ENCODE results near the gene OR4X1.
"Not testable (repeated sequence)": the region's sequence is repeated elsewhere in the genome, so short reads cannot be mapped to it uniquely, and the experiment has no call there.

OR4X1 gene

DNA sequence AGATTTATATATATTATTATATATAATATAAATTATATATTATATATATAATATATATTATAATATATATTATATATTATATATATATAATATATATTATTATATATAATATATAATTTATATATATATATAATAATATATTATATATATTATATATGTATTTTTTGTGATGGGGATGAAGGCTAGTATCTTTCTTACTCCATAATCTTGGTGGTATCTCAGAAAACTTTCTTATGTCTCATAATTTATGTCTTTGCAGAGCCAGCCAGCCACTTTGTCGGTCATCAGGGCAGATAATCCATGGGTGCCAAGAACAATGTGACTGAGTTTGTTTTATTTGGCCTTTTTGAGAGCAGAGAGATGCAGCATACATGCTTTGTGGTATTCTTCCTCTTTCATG, 42.3 kb downstream of the OR4X1 start, which contains the start of gene OR4S1:
Gene OR4S1, plus strand, starts transcription at position 301 of the 400 bp plus-strand sequence. Its CDS starts 0 bp downstream, at position 301.
- Histone ChIP-seq H3K4me3 (replicated peaks; ENCODE audit: insufficient read depth, low read length) (no peak within 1 kb of the TSS), H3K27me3 (ENCODE audit: insufficient read depth, poor library complexity, severe bottlenecking) (no peaks in the 10 kb centered on the region), H3K27ac (replicated peaks) (no peak within 1 kb of the TSS)
- DNase-seq (ENCODE audit: low read depth in 1 of 2, low spot score in 1 of 2), result no peak
- TF ChIP-seq POLR2AphosphoS5 (IDR thresholded peaks at IDR 0.05; ENCODE audit: low read depth) (no peak), SPI1 (IDR thresholded peaks at IDR 0.05; ENCODE audit: borderline replicate concordance, low read depth) (no peak), GABPA (IDR thresholded peaks at IDR 0.05; ENCODE audit: low read depth) (no peak), REST (IDR thresholded peaks at IDR 0.05; ENCODE audit: insufficient replicate concordance, low read depth) (no peak), CTCF (IDR thresholded peaks at IDR 0.05; ENCODE audit: insufficient read depth, low read length) (no peak)

DNA sequence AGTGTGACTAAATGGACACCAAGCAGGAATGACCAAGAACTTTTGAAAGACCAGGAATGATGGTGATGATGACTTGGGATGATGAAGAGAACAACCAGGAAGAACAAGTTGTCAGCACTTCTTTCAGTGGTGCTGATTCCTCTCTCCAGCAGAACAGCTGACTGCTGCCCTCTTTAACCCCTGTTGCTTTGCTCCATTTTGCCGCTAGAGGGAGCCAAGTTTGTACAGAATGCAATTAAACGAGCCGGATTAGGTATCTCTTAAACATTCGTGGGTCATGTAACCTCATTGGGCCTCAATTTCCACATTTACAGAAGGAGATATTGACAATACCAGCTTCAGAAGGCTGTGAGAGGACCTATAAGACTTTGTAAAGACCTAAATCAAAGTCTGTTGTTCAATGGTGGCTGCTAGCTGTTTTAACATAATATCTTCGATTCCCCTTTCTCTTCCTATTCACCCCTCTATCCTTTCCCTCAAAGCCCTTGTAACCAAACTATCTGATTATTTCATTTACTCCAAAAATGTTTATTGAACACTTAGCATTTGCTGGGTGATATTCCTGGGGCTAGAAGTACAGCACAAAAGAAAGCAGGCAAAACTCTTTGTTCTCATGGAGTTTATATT, 44.2 kb downstream of the OR4X1 start:
- no peak overlapping the region for H3K4me3 ChIP-seq (replicated peaks; ENCODE audit: insufficient read depth, low read length)
- no peak for TF ChIP-seq GABPA (IDR thresholded peaks at IDR 0.05; ENCODE audit: low read depth)
- TF ChIP-seq REST (IDR thresholded peaks at IDR 0.05; ENCODE audit: insufficient replicate concordance, low read depth), result no peak
- no peak for TF ChIP-seq SPI1 (IDR thresholded peaks at IDR 0.05; ENCODE audit: borderline replicate concordance, low read depth)
- TF ChIP-seq POLR2AphosphoS5 (IDR thresholded peaks at IDR 0.05; ENCODE audit: low read depth), result no peak
- TF ChIP-seq CTCF (IDR thresholded peaks at IDR 0.05; ENCODE audit: insufficient read depth, low read length), result peak; percentile 98
- no peaks in the 10 kb centered on the region for H3K27me3 ChIP-seq (ENCODE audit: insufficient read depth, poor library complexity, severe bottlenecking)
- no peak overlapping the region for H3K27ac ChIP-seq (replicated peaks)
- peak in 1 of 2 experiments; percentile 65 for DNase-seq (ENCODE audit: low read depth in 1 of 2, low spot score in 1 of 2)

DNA sequence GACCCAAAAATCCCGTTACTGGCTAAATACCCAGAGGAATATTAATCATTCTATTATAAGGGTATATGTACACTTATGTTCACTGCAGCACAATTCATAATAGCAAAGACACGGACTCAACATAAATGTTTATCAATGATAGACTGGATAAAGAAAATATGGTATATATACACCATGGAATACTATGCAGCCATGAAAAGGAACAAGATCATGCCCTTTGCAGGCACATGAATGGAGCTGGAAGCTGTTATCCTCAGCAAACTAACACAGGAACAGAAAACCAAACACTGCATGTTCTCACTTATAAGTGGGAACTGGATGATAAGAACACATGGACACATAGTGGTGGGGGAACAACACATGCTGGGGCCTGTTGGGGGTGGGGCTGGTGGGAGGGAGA, 49.9 kb downstream of the OR4X1 start:
- not testable (repeated sequence) for DNase-seq (ENCODE audit: low read depth in 1 of 2, low spot score in 1 of 2); H3K27ac ChIP-seq (replicated peaks); H3K4me3 ChIP-seq (replicated peaks; ENCODE audit: insufficient read depth, low read length)

More for the DNA sequence above, 49.9 kb downstream of the OR4X1 start:
- not testable (repeated sequence) for H3K27me3 ChIP-seq (ENCODE audit: insufficient read depth, poor library complexity, severe bottlenecking)

All from HL-60 (cell line).